Hepatocyte (in vitro differentiated cells): ENCODE results near the gene FRMD4B.

ENCODE experiments used
- EZH2 ChIP-seq: fragments of 200-600 bp; sonication (generic); IDR thresholded peaks from 2 replicates; pipeline ENCODE4 v1.6.1; 2016; ENCODE audit warnings: antibody characterized with exemption, mild to moderate bottlenecking, borderline replicate concordance
- TF ChIP-seq, protein P1 (sequence below): fragments of 200-600 bp; sonication (generic); IDR thresholded peaks from 2 replicates; pipeline ENCODE4 v1.5.1; 2016; ENCODE audit warnings: antibody characterized with exemption, mild to moderate bottlenecking; ENCODE audit not compliant: poor library complexity

DNA sequence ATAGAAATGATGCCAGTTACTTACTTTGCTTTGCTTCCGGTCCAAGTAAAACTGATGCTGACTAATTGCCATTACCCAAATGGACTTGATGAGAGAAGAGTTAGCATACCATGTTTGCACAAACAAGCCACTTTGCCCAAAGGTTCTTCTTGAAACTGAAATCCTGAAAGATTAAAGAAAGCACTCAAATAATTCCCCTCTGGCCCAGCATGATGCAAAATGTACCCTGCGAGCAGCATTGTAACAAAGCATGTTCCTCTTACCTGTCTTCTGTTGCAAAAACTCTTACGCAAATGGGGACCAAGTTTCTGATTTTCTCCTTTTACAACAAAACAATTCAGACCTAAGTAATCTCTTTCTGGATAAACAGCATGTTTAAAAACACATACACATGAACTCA lies 189.0 kb downstream of the FRMD4B start:
- TF ChIP-seq, protein P1, sequence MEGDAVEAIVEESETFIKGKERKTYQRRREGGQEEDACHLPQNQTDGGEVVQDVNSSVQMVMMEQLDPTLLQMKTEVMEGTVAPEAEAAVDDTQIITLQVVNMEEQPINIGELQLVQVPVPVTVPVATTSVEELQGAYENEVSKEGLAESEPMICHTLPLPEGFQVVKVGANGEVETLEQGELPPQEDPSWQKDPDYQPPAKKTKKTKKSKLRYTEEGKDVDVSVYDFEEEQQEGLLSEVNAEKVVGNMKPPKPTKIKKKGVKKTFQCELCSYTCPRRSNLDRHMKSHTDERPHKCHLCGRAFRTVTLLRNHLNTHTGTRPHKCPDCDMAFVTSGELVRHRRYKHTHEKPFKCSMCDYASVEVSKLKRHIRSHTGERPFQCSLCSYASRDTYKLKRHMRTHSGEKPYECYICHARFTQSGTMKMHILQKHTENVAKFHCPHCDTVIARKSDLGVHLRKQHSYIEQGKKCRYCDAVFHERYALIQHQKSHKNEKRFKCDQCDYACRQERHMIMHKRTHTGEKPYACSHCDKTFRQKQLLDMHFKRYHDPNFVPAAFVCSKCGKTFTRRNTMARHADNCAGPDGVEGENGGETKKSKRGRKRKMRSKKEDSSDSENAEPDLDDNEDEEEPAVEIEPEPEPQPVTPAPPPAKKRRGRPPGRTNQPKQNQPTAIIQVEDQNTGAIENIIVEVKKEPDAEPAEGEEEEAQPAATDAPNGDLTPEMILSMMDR, result no peak
- no peak for TF ChIP-seq EZH2
